Measurements from ENCODE around the gene PLCL2.

DNA sequence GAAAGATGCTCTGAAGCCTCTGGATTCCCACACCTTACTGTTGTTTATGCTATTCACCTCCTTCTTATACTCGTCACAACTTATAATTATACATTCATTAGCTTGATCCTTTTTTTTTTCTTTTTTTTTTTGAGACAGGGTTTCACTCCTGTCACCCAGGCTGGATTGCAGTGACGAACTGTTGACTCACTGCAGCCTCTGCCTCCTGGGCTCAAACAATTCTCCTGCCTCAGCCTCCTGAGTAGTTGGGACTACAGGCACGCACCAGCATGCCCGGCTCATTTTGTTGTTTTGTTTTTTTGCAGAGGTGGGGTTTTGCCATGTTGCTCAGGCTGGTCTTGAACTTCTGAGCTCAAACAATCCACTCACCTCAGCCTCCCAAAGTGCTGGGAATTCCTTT, 143.6 kb downstream of the PLCL2 start:
- no peak for TF ChIP-seq CTCF (conservative IDR thresholded peaks at IDR 0.05 in 1 of 2, IDR thresholded peaks at IDR 0.05 in 1 of 2; ENCODE audit: low read depth in 1 of 2, low read length in 2 of 2)
- no peak for TF ChIP-seq EZH2 (IDR thresholded peaks at IDR 0.05; ENCODE audit: low read length, missing control alignments)
